MM.1S (cell line): ENCODE measurements around the gene KIF18B.

Experiments used
- DNase-seq: peaks from one replicate; pipeline ENCODE4 v3.0.0-alpha.2; 2015
- H2AFZ ChIP-seq: fragments of 300-600 bp; sonication (generic); 2 replicates; pipeline ENCODE4 v1.6.0; 2016; ENCODE audit warnings: antibody characterized with exemption, low read length
- H3F3A ChIP-seq: fragments of 300-600 bp; sonication (generic); 2 replicates; pipeline ENCODE4 v1.6.1; 2016; ENCODE audit warnings: mild to moderate bottlenecking, antibody characterized with exemption, low read length, moderate library complexity, mixed read lengths; ENCODE audit not compliant: insufficient read depth
- H3K27ac ChIP-seq: fragments of 300-600 bp; sonication (generic); 2 replicates; pipeline ENCODE4 v1.5.1; 2016; ENCODE audit warnings: mild to moderate bottlenecking, low read length
- H3K27me3 ChIP-seq: fragments of 300-600 bp; sonication (generic); replicated peaks from 2 replicates; pipeline ENCODE4 v1.6.0; 2016; ENCODE audit warnings: low read length; ENCODE audit not compliant: insufficient read depth
- H3K36me3 ChIP-seq: fragments of 300-600 bp; sonication (generic); replicated peaks from 2 replicates; pipeline ENCODE4 v1.6.1; 2016; ENCODE audit warnings: mild to moderate bottlenecking, low read length, mixed read lengths; ENCODE audit not compliant: insufficient read depth
- H3K4me1 ChIP-seq: fragments of 300-600 bp; sonication (generic); 2 replicates; pipeline ENCODE4 v1.6.1; 2016; ENCODE audit warnings: low read length, mixed read lengths
- H3K4me2 ChIP-seq: fragments of 300-600 bp; sonication (generic); 2 replicates; pipeline ENCODE4 v1.6.0; 2016; ENCODE audit warnings: low read depth, low read length
- H3K4me3 ChIP-seq: fragments of 300-600 bp; sonication (generic); 2 replicates; pipeline ENCODE4 v1.5.1; 2016; ENCODE audit warnings: low read length, mixed read lengths
- H3K79me2 ChIP-seq: fragments of 300-600 bp; sonication (generic); 2 replicates; pipeline ENCODE4 v1.6.1; 2016; ENCODE audit warnings: mixed run types, low read length, mixed read lengths
- H3K9ac ChIP-seq: fragments of 300-600 bp; sonication (generic); 2 replicates; pipeline ENCODE4 v1.6.1; 2016; ENCODE audit warnings: low read length, mixed read lengths
- H3K9me2 ChIP-seq: fragments of 300-600 bp; sonication (generic); replicated peaks from 2 replicates; pipeline ENCODE4 v1.6.1; 2016; ENCODE audit warnings: mild to moderate bottlenecking, low read length, mixed read lengths; ENCODE audit not compliant: insufficient read depth
- H3K9me3 ChIP-seq: fragments of 300-600 bp; sonication (generic); replicated peaks from 2 replicates; pipeline ENCODE4 v1.6.1; 2016; ENCODE audit warnings: mild to moderate bottlenecking, low read length, mixed read lengths; ENCODE audit not compliant: insufficient read depth
- H4K20me1 ChIP-seq: fragments of 300-600 bp; sonication (generic); 2 replicates; pipeline ENCODE4 v1.6.1; 2016; ENCODE audit warnings: mild to moderate bottlenecking, low read length, moderate library complexity, mixed read lengths; ENCODE audit not compliant: insufficient read depth
- CTCF ChIP-seq: fragments of 300-600 bp; sonication (generic); IDR thresholded peaks from 2 replicates; pipeline ENCODE4 v1.5.1; 2016; ENCODE audit warnings: antibody characterized with exemption, low read length, mixed read lengths
- EZH2 ChIP-seq: fragments of 300-600 bp; sonication (generic); optimal IDR thresholded peaks from 2 replicates; pipeline ENCODE3; 2017; ENCODE audit warnings: low read depth, mild to moderate bottlenecking, antibody characterized with exemption, low read length, mixed read lengths
- EZH2phosphoT487 ChIP-seq: fragments of 300-600 bp; sonication (generic); IDR thresholded peaks from 2 replicates; pipeline ENCODE4 v1.6.1; 2018; ENCODE audit warnings: antibody characterized with exemption, low read length

Gene KIF18B

GRCh38 chr17:44881145-44881544, 66.4 kb downstream of the KIF18B start:
- no peak overlapping the region for H3K4me3 ChIP-seq
- no peaks in the 10 kb centered on the region for H3F3A ChIP-seq
- H3K79me2 ChIP-seq: 0 out of 2 replicates have a peak, but pooled peaks cover 2% of the 10 kb centered on the region
- no peaks in the 10 kb centered on the region for H4K20me1 ChIP-seq
- no peak overlapping the region for H3K4me2 ChIP-seq
- DNase-seq: no peak
- H3K27me3 ChIP-seq: no peaks in the 10 kb centered on the region
- TF ChIP-seq CTCF (no peak), EZH2phosphoT487 (no peak), EZH2 (no peak)
- no peak overlapping the region for H3K27ac ChIP-seq
- H3K9me3 ChIP-seq: no peaks in the 10 kb centered on the region
- no peaks in the 10 kb centered on the region for H3K9me2 ChIP-seq
- H3K4me1 ChIP-seq: no peaks in the 10 kb centered on the region
- peaks cover 6% of the 10 kb centered on the region; the same call in 1 of the 2 replicates for H3K36me3 ChIP-seq
- no peak overlapping the region for H2AFZ ChIP-seq
- no peak overlapping the region for H3K9ac ChIP-seq

GRCh38 chr17:44880062-44880461, 67.5 kb downstream of the KIF18B start:
- DNase-seq: no peak
- peaks cover 6% of the 10 kb centered on the region; the same call in 1 of the 2 replicates for H3K36me3 ChIP-seq
- no peaks in the 10 kb centered on the region for H3K27me3 ChIP-seq
- H3K9me3 ChIP-seq: no peaks in the 10 kb centered on the region
- H3K27ac ChIP-seq: no peak overlapping the region
- 0 out of 2 replicates have a peak, but pooled peaks cover 2% of the 10 kb centered on the region for H3K79me2 ChIP-seq
- H3K9ac ChIP-seq: no peak overlapping the region
- H2AFZ ChIP-seq: no peak overlapping the region
- no peak overlapping the region for H3K4me3 ChIP-seq
- H3K9me2 ChIP-seq: no peaks in the 10 kb centered on the region
- no peak overlapping the region for H3K4me2 ChIP-seq
- no peaks in the 10 kb centered on the region for H3F3A ChIP-seq
- TF ChIP-seq EZH2phosphoT487: no peak
- no peak for TF ChIP-seq CTCF
- TF ChIP-seq EZH2: no peak
- H3K4me1 ChIP-seq: no peaks in the 10 kb centered on the region
- H4K20me1 ChIP-seq: no peaks in the 10 kb centered on the region

- H3K4me2 ChIP-seq: no peak overlapping the region
- H3K4me3 ChIP-seq: no peak overlapping the region
- no peak overlapping the region for H3K9ac ChIP-seq
- H3F3A ChIP-seq: no peaks in the 10 kb centered on the region
- H3K4me1 ChIP-seq: no peaks in the 10 kb centered on the region
- H3K9me2 ChIP-seq: no peaks in the 10 kb centered on the region
- TF ChIP-seq EZH2 (no peak), EZH2phosphoT487 (no peak), CTCF (no peak)
- no peaks in the 10 kb centered on the region for H3K27me3 ChIP-seq
- H3K9me3 ChIP-seq: no peaks in the 10 kb centered on the region
- no peak overlapping the region for H3K27ac ChIP-seq
- no peaks in the 10 kb centered on the region for H4K20me1 ChIP-seq
- H3K79me2 ChIP-seq: 0 out of 2 replicates have a peak, but pooled peaks cover 2% of the 10 kb centered on the region
- no peak for DNase-seq
- no peak overlapping the region for H2AFZ ChIP-seq
- H3K36me3 ChIP-seq: peaks cover 6% of the 10 kb centered on the region; the same call in 1 of the 2 replicates
These were observed 68.2 kb downstream of the KIF18B start for GRCh38 chr17:44879376-44879775.
